ENCODE results near the gene ARHGEF11. TPM values are rescaled to one million over a fixed set of nuclear protein-coding genes. Genes with fewer than 3 reads are reported as not detected.
"Not testable (repeated sequence)": the region's sequence is repeated elsewhere in the genome, so short reads cannot be mapped to it uniquely, and the experiment has no call there.

ARHGEF11 gene
- total RNA-seq, 1 experiment from 2014 or later = 24.9 TPM

- no peak for DNase-seq (ENCODE audit: low spot score)
Observed at GRCh38 chr1:156931974-156932710, 113.4 kb downstream of the ARHGEF11 start.

DNA sequence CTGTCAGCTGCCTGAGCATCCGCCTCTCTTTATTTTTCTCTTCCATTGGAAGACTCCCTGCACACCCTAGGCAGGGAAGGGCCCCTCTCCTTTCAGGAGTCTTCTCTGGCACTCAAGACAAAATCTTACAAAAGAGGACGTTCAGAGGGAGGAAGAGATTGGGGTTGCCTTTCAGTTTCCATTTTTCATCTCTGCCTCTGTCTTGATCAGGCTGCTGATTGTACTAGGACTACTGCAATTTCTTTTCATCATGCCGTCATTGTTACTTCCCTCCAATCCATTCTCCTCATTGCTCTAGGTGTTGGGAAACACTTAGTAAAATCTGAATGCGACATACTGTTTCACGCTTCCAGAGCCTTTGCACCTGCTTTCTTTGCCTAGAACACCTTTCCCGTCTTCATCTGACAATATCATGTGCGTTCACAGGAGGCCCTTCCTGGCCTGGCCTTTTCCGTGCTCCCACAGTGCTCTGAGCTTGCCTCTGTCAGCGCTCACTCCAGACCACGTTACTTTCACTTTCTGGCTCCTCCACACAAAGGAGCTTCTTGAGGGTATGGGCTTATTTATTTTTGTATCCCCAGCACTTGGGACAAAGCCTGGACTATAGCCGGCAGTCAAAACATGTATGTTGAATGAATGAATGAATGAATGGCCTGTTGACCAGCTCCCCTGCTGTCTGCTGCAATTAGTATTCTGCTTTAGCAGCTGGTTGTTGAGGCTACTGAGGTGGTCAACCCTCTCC, 114.2 kb downstream of the ARHGEF11 start:
- no peak for DNase-seq (ENCODE audit: low spot score)

DNA sequence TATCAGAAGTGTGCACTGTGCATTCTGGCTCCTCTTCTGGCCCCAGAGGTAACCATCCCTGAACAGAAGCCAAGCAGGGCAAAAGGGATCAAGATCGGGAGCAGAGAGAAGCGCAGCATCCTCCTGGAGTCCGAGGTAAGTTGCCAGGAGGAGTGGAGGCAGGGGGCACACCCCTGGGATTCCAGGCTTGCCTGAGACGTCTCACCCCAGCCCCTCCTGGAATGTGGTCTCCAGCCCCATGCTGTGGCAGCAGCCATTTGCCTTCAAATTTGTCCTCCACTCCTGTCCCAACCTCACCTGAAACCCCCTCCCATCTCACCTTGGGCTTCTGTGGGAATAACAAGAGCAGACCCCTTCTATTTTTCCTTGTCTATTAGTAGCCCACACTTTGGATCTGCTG, 115.1 kb downstream of the ARHGEF11 start:
- DNase-seq (ENCODE audit: low spot score) = no peak

DNA sequence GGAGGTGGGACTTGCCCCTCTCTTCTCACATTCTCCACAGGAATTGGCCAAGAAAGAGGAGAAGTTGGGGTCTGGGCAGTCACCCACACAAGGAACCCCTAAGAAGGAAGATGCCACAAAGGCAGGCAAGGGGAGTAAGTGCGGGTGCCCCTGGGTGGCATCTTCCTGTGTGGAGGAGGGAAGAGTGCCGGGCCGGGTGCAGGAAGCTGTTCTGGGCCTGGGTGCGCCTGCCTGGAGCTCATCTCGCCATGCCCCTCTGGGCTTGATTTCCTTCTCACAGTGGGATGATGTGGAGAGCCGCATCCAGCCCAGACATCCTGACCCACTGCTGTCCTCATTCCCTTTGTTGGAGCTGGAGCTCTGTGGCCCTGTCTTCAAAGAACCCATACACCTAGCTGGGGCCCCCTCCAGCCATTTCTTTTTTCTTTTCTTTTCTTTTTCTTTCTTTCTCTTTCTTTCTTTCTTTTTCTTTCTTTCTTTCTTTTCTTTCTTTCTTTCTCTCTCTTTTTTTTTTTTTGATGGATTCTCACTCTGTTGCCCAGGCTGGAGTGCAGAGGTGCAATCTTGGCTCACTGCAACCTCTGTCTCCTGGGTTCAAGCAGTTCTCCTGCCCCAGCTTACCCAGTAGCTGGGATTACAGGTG, 115.8 kb downstream of the ARHGEF11 start:
- DNase-seq (ENCODE audit: low spot score) = no peak

DNA sequence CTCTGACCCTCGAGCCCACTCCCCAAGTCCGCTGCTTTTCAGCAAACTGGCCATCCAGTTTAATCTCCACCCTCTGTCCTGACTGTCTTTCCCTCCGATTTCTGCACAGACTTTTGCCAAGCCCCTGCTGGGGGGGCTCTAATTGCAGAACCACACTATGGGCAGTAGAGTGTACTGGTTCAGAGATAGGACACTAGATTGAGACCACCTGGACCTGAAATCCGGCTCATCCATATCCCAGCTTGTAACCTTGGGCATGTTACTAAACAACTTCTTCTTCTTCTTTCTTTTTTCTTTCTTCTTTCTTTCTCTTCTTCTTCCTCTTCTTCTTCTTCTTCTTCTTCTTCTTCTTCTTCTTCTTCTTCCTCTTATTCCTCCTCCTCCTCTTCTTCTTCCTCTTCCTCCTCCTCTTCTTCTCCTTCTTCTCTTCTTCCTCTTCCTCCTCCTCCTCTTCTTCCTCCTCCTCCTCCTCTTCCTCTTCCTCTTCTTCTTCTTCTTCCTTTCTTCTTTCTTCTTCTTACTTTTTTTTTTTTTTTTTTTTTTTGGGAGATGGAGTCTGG, 117.4 kb downstream of the ARHGEF11 start:
- no peak for DNase-seq (ENCODE audit: low spot score)

DNA sequence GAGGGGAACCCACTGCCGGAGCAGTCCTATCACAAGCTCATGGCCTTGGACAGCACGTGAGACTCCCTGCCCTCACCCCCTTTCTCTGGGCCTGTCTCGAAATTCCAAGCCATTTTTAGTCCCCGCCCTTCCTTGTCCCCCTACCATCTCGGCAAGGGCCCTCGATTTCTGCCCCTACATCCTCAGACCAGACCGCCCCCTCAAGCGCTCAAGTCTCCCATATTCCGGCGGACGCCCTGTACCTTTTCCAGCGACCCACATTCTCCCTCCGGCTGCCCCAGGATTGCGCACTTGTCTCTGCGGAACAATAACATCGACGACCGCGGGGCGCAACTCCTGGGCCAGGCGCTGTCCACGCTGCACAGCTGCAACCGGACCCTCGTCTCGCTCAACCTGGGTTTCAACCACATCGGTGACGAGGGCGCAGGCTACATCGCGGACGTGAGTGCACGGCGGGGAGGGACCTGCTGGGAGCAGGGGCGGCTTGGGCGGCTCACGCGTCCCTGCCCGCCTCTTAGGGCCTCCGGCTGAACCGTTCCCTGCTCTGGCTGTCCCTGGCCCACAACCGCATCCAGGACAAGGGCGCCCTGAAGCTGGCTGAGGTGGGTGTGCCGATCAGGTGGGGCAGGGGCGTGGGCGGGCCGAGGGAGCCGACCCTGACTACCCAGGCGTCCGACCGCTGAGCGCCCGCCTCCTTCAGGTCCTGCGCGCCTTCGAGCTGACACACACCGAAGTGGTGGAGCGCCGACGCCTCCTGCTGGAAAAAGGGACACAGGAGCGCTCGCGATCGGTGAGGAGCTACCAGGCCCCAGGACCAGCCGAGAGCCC, 118.1 kb downstream of the ARHGEF11 start:
- peak; percentile 70 for DNase-seq (ENCODE audit: low spot score)

GRCh38 chr1:156926695-156927094, 118.8 kb downstream of the ARHGEF11 start:
- not testable (repeated sequence) for DNase-seq (ENCODE audit: low spot score)

DNA sequence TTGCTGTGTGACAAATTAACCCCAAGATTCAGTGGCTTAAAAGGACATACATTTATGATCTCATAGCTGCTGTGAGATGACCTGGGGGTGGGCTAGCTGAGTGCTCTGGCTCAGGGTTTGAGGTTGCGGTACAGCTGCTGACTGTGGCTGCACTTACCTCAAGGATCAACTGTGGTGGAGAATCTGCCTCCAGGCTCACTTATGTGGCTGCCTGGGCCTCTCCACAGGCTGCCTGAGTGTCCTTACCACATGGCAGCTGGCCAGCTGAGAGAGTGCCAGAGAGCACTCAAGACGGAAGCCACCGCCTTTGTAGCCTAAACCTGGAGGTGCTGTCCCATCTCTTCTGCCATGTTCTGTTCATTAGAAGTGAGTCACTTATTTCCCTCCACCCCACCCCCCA, 119.4 kb downstream of the ARHGEF11 start:
- peak; percentile 75 for DNase-seq (ENCODE audit: low spot score)

GRCh38 chr1:156925154-156926010, 120.2 kb downstream of the ARHGEF11 start:
- DNase-seq (ENCODE audit: low spot score) = no peak

GRCh38 chr1:156924478-156925153, 120.9 kb downstream of the ARHGEF11 start:
- no peak for DNase-seq (ENCODE audit: low spot score)

- DNase-seq (ENCODE audit: low spot score) = no peak
Observed at GRCh38 chr1:156923670-156924477, 121.7 kb downstream of the ARHGEF11 start.

DNA sequence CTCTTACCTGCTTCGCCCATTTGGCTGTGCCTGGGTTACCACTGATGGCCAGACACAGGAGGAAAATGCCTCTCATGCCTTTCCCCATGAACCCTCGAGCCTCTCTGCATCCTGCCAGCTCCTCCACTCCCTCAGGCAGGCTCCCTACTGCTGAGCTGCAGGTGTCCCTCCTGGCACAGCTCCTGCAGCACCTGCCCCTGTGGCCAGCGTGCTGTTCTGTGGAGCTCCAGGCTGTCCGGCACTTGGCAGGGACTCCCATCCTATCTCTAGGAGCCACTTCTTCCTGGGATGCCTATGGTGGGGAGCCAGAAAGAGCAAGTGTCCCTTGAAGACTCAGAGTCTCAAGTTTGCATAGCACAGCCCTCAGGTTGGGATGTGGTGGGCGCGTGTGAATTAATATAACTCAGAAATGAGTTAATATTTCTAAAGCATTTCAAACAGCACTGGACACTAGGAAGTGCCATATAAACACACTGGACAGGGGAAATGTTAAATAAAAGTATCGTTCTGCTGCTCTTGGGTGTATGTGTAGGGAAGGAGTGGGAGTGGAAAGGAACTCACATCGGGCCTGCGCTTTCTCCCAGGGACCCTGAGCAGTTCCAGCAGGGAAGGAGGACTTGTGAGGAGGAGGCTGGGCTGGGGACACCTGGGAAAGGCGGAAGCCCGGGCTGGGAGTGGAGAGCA, 122.4 kb downstream of the ARHGEF11 start:
- no peak for DNase-seq (ENCODE audit: low spot score)

GRCh38 chr1:156921053-156921529, 124.5 kb downstream of the ARHGEF11 start:
- no peak for DNase-seq (ENCODE audit: low spot score)

DNA sequence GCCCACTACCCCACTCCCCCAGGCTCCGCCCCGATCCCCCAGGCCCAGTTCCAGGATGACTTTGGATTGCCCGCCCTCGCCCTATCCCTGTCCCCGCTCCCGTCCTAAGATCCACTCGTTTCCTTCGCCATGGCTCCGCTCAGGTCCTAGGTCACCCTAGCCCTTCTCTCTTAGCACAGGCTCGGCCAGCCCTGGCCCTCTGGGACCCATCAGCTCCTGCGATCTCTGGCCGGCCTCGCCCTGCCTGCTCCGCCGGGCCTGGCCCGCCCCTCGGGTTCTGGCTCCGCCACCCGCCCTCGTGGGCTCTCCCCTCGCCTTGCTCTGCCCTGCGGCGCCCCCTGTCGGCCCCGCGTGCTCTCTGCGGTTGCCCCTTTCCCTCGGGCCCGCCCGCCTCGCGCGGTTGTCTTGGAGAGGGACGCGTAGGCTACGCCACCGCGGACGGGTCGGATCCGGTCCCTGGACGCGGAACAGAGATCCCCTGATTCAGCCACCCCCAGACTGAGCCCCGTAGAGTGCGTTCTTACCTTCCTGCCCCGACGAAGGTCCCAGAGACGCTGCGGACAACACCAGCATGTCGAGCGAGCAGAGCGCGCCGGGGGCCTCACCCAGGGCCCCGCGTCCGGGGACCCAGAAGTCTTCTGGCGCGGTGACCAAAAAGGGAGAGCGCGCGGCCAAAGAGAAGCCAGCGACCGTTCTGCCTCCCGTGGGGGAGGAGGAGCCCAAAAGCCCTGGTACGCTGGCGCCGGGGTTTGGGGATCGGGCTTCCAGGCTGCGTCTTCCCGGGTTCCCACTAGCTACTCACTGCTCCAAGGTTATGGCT, 125.1 kb downstream of the ARHGEF11 start, which contains the start of gene LRRC71:
TSS of gene LRRC71 (plus strand) at position 400 of the 820 bp plus-strand sequence. CDS start at position 572, 172 bp downstream.
- peak; percentile 74 for DNase-seq (ENCODE audit: low spot score)

- no peak for DNase-seq (ENCODE audit: low spot score)
Observed at GRCh38 chr1:156914440-156914856, 131.1 kb downstream of the ARHGEF11 start.

- no peak for DNase-seq (ENCODE audit: low spot score)
Observed at GRCh38 chr1:156913809-156914387, 131.6 kb downstream of the ARHGEF11 start.

All from HT-29 (cell line).